ENCODE measurements around the gene ACP5. TPM values are rescaled to one million over a fixed set of nuclear protein-coding genes. Genes with fewer than 3 reads are reported as not detected.
"Not testable (repeated sequence)": the region's sequence is repeated elsewhere in the genome, so short reads cannot be mapped to it uniquely, and the experiment has no call there.

The ACP5 gene
- total RNA-seq (1 to 10 TPM; 5.7 TPM), polyA plus RNA-seq (11.8 TPM)

DNA sequence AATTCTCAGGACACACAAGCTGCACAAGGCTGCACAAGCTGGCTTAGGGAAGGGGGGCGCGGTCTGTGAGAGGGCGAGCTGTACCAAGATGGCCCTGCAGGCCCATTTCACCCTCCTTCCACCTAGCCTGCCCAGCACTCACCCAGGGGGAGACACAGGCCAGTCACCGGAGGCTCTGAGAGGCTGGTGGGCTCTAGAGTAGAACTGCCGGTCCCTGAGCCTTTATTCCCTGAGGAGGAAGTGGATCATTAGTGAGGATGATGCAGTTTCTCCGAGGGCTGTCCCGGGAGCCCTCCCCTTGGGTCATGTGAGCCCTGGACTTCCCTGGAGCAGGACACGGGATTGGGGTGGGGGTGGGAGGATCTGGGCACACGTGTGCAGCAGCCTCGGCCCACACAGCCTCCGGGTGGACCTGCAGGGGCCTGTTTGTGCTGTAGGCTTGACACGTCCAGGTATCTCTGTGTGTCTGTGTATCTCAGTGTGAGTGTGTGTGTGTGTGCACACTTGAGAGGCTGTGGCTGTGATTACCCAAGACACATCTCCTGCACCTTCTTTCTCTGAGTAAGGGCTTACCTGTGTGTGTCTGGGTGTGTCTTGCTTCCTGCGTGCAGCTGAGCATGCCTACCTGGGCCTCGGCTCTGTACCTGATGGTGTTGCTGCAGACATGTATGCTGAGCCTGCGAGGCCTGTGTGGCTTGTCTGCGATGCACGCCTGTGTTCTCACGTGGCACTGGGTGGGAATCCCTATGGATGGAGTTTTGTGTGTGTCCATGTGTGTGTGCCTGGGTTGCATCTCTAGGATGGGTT is at the start of gene ACP5:
ACP5 (minus strand) TSS at position 195 of the 807 bp plus-strand sequence. CDS start 328 bp downstream, outside the sequence.
- H3K27me3 ChIP-seq (ENCODE audit: insufficient read depth, low read length, poor library complexity, severe bottlenecking): no peaks in the 10 kb centered on the region
- Mint-ChIP-seq H3K36me3 (peaks cover 0 to 18% (median 1%) of the 10 kb centered on the region in 3 donors), H3K4me3 (peak within 1 kb of the TSS; percentile 79 to 89 (median 82)), H3K27ac (peak within 1 kb of the TSS; percentile 50 to 93 (median 76)), H3K9me3 (no peaks in the 10 kb centered on the region), H3K4me1 (peaks cover 18 to 46% (median 22%) of the 10 kb centered on the region in 3 donors), H3K27me3 (no peaks in the 10 kb centered on the region)
- ChIA-PET POLR2A (interaction anchor here (0.5 kb wide), 1 partner anchor 77 kb away, joined by 7 read pairs; no protein-coding TSS in a partner anchor), CTCF (interaction anchor here (2.7 kb wide), 1 partner anchor 18 kb away, joined by 11 read pairs; the partner anchor contains the start of gene ELOF1)
- H3K36me3 ChIP-seq (ENCODE audit: insufficient read depth, low read length): no peaks in the 10 kb centered on the region
- H3K27ac ChIP-seq (ENCODE audit: low read depth, low read length): peak within 1 kb of the TSS; percentile 35
- DNase-seq: peak in 1 of 5 donors; percentile 23
- peaks cover 47% of the 10 kb centered on the region for H3K4me1 ChIP-seq (ENCODE audit: insufficient read depth, low read length)
- no peaks in the 10 kb centered on the region for H3K9me3 ChIP-seq (ENCODE audit: low read length)
- peak within 1 kb of the TSS; percentile 57 for H3K4me3 ChIP-seq (ENCODE audit: low read length)

DNA sequence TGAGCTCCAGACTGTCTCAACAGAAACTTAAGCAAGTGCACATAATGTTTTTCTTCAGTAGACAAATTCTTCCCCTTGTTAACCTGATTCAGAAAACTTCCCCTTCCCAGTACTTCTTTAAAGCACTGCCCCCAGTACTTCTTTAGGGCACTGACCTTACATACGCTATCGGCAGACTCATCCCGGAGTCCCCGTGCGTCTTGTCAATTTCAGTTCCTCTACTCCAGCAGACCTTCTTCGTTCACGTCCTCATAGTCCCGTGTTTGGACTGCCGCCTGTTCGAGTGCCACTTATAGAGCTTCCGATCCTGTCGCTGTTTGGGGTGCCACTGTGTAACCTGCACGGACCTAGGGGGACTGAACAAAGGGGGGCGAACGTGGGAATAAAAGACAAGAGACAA is 48.8 kb upstream of the ACP5 start:
- Mint-ChIP-seq H3K4me1 (peaks cover 7 to 11% (median 8%) of the 10 kb centered on the region in 3 donors), H3K36me3 (peaks cover 0 to 10% (median 5%) of the 10 kb centered on the region in 3 donors), H3K27me3 (peaks cover 16 to 34% of the 10 kb centered on the region in 2 donors), H3K9me3 (peaks cover 0 to 22% (median 11%) of the 10 kb centered on the region in 5 donors), H3K27ac (peak overlapping the region in 1 of 8 donors; percentile 1), H3K4me3 (peak overlapping the region in 1 of 7 donors; percentile 36)
- Histone ChIP-seq H3K27me3 (ENCODE audit: insufficient read depth, low read length, poor library complexity, severe bottlenecking) (no peaks in the 10 kb centered on the region), H3K4me3 (ENCODE audit: low read length) (no peak overlapping the region), H3K27ac (ENCODE audit: low read depth, low read length) (no peak overlapping the region), H3K9me3 (ENCODE audit: low read length) (no peaks in the 10 kb centered on the region), H3K4me1 (ENCODE audit: insufficient read depth, low read length) (no peaks in the 10 kb centered on the region), H3K36me3 (ENCODE audit: insufficient read depth, low read length) (no peaks in the 10 kb centered on the region)
- no peak for DNase-seq
- ChIA-PET POLR2A (no interaction called here), CTCF (no interaction called here)

DNA sequence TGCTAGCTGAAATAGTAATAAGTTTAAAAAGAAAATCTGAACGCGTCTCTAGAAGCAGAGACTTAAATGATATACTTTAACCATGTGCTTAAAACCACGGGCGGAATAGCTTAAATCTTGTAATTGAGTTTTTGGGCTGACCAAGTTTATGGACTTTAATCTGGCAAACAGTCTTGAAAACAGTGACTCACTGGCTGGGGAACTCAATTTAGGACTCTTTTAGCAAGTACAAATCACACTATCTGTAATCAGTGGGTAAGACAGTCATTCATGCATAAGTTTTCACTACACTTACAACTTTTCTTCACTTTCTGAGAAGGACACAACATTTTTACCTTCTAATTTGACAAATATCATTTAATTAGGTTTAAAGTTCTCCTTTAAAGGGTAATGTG is 46.6 kb upstream of the ACP5 start:
- H3K36me3 ChIP-seq (ENCODE audit: insufficient read depth, low read length): no peaks in the 10 kb centered on the region
- Mint-ChIP-seq H3K9me3 (peaks cover 0 to 31% (median 12%) of the 10 kb centered on the region in 5 donors), H3K4me1 (peaks cover 7 to 11% (median 8%) of the 10 kb centered on the region in 3 donors), H3K27ac (no peak overlapping the region), H3K36me3 (peaks cover 12 to 30% (median 26%) of the 10 kb centered on the region in 3 donors), H3K27me3 (peaks cover 13 to 23% of the 10 kb centered on the region in 2 donors), H3K4me3 (peak overlapping the region in 2 of 7 donors; percentile 19 to 60)
- H3K4me1 ChIP-seq (ENCODE audit: insufficient read depth, low read length): no peaks in the 10 kb centered on the region
- CTCF ChIA-PET: interaction anchor here (1.3 to 1.5 kb wide), 2 partner anchors 11 to 243 kb away, joined by 3 to 4 read pairs; no protein-coding TSS in a partner anchor
- H3K27me3 ChIP-seq (ENCODE audit: insufficient read depth, low read length, poor library complexity, severe bottlenecking): no peaks in the 10 kb centered on the region
- H3K4me3 ChIP-seq (ENCODE audit: low read length): no peak overlapping the region
- no peak overlapping the region for H3K27ac ChIP-seq (ENCODE audit: low read depth, low read length)
- POLR2A ChIA-PET: interaction anchor here (0.6 kb wide), 1 partner anchor 14 kb away, joined by 3 read pairs; no protein-coding TSS in a partner anchor
- DNase-seq: no peak
- peaks cover 6% of the 10 kb centered on the region for H3K9me3 ChIP-seq (ENCODE audit: low read length)

DNA sequence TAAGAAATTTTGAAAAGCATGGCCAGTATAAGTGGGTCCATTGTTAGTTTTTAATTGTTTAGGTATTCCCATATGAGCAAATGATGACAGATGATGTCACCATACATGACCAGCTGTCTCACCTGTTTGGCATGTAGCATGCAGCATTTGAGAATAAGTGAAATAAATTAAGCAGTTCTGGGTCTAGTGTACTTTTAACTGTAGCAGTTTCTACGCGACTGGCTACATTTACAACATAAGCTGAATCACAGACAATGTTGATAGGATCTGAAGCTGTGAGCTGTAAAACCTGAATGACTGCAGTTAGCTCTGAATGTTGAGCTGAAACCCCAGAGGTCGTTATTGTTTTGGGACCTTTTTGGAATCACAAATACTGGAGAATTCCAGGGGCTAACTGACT is 45.0 kb upstream of the ACP5 start:
- POLR2A ChIA-PET; H3K36me3 ChIP-seq (ENCODE audit: insufficient read depth, low read length); H3K4me1 ChIP-seq (ENCODE audit: insufficient read depth, low read length); H3K27ac ChIP-seq (ENCODE audit: low read depth, low read length); H3K27me3 ChIP-seq (ENCODE audit: insufficient read depth, low read length, poor library complexity, severe bottlenecking); H3K27ac Mint-ChIP-seq; H3K4me3 ChIP-seq (ENCODE audit: low read length); DNase-seq; H3K4me3 Mint-ChIP-seq: not testable (repeated sequence)
- H3K9me3 ChIP-seq (ENCODE audit: low read length): peaks cover 21% of the 10 kb centered on the region
- CTCF ChIA-PET: interaction anchor here (0.6 kb wide), 1 partner anchor 55 kb away, joined by 3 read pairs; no protein-coding TSS in a partner anchor
- Mint-ChIP-seq H3K27me3 (peaks cover 13 to 21% of the 10 kb centered on the region in 2 donors), H3K9me3 (peaks cover 0 to 47% (median 27%) of the 10 kb centered on the region in 5 donors), H3K4me1 (peaks cover 7 to 11% (median 8%) of the 10 kb centered on the region in 3 donors), H3K36me3 (peaks cover 12 to 47% (median 43%) of the 10 kb centered on the region in 3 donors)

DNA sequence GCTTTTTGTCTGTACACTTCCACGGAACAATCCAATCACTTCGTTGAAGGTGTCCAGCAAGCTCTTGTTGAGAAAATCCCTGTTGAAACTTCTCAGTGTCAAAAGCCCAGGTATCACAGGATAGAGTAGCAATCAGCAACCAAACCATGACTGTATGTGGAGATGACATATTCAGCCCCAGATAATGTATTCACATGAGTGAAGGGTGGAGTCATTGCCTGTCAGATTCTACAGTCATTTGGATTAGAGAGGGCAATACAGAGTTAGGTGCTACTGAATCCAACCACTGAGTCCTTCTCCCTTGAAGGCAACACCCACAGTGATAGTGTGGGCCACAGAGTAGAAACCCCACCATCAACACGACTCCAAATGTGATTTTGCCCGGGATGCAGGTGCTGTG is 43.1 kb upstream of the ACP5 start:
- Histone ChIP-seq H3K36me3 (ENCODE audit: insufficient read depth, low read length) (peaks cover 19% of the 10 kb centered on the region), H3K27me3 (ENCODE audit: insufficient read depth, low read length, poor library complexity, severe bottlenecking) (no peaks in the 10 kb centered on the region), H3K27ac (ENCODE audit: low read depth, low read length) (no peak overlapping the region), H3K4me1 (ENCODE audit: insufficient read depth, low read length) (no peaks in the 10 kb centered on the region), H3K4me3 (ENCODE audit: low read length) (no peak overlapping the region), H3K9me3 (ENCODE audit: low read length) (peaks cover 29% of the 10 kb centered on the region)
- ChIA-PET POLR2A (no interaction called here), CTCF (no interaction called here)
- Mint-ChIP-seq H3K4me3 (no peak overlapping the region), H3K4me1 (peaks cover 6 to 11% (median 8%) of the 10 kb centered on the region in 3 donors), H3K27ac (no peak overlapping the region), H3K36me3 (peaks cover 21 to 61% (median 59%) of the 10 kb centered on the region in 3 donors), H3K9me3 (peaks cover 6 to 56% (median 42%) of the 10 kb centered on the region in 5 donors), H3K27me3 (peaks cover 10 to 12% of the 10 kb centered on the region in 2 donors)
- DNase-seq: no peak

DNA sequence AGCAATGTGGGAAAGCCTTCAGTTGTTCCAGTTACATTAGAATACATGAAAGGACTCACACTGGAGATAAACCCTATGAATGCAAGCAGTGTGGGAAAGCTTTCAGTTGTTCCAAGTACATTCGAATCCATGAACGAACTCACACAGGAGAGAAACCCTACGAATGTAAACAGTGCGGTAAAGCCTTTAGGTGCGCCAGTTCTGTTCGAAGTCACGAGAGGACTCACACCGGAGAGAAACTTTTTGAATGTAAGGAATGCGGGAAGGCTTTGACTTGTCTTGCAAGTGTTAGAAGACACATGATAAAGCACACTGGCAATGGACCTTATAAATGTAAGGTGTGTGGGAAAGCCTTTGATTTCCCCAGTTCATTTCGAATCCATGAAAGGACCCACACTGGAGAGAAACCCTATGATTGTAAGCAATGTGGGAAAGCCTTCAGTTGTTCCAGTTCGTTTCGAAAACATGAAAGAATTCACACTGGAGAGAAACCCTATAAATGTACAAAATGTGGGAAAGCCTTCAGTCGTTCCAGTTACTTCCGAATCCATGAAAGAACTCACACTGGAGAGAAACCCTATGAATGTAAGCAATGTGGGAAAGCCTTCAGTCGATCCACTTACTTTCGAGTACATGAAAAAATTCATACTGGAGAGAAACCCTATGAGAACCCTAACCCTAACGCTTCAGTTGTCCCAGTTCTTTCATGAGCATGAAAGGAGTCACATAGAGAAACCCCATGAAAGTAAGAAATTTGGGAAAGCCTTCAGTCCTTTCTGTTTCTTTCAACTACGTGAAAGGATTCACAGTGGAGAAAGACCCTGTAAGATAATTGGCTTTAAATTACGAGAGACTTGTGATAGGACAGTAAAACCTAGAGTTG is 40.0 kb upstream of the ACP5 start:
- POLR2A ChIA-PET: no interaction called here
- Histone ChIP-seq H3K9me3 (ENCODE audit: low read length) (peaks cover 29% of the 10 kb centered on the region), H3K4me1 (ENCODE audit: insufficient read depth, low read length) (no peaks in the 10 kb centered on the region), H3K36me3 (ENCODE audit: insufficient read depth, low read length) (peaks cover 19% of the 10 kb centered on the region), H3K4me3 (ENCODE audit: low read length) (no peak overlapping the region), H3K27ac (ENCODE audit: low read depth, low read length) (no peak overlapping the region), H3K27me3 (ENCODE audit: insufficient read depth, low read length, poor library complexity, severe bottlenecking) (no peaks in the 10 kb centered on the region)
- H3K36me3 Mint-ChIP-seq: peaks cover 24 to 71% (median 65%) of the 10 kb centered on the region in 3 donors
- CTCF ChIA-PET: no interaction called here
- H3K4me3 Mint-ChIP-seq: no peak overlapping the region
- H3K27ac Mint-ChIP-seq: no peak overlapping the region
- no peak for DNase-seq
- peaks cover 6 to 53% (median 41%) of the 10 kb centered on the region in 5 donors for H3K9me3 Mint-ChIP-seq
- H3K27me3 Mint-ChIP-seq: no peaks in the 10 kb centered on the region
- H3K4me1 Mint-ChIP-seq: peaks cover 0 to 8% (median 5%) of the 10 kb centered on the region in 3 donors

DNA sequence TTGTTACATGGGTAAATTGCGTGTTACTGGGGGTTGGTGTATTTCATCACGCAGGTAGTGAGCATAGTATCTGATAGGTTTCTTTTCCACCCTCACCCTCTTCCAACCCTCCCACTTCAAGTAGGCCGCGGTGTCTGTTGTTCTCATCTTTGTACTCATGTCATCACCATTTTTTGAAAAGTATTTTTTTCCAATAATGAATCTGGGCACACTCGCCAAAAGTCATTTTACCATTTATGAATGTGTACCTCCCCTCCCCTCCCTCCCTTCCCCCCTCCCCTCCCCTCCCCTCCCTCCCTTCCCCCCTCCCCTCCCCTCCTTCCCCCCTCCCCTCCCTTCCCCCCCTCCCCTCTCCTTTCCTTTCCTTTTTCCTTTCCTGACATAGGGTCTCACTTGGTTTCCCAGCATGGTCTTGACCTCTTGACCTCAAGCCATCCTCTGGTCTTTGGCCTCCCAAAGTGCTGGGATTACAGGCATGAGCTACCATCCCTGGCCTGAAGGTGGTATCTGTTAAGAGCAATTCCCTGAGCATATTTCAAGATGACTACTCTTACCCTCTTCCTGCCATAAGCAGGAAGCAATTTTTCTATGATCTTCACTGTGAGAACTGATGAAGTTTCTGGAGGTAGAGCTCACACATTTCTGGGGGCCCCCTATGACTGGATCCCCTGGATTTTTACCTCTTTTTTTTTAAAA is 35.5 kb upstream of the ACP5 start:
- H3K4me3 ChIP-seq (ENCODE audit: low read length): no peak overlapping the region
- Mint-ChIP-seq H3K27ac (peak overlapping the region in 2 of 8 donors; percentile 6 to 55), H3K9me3 (peaks cover 6 to 21% (median 19%) of the 10 kb centered on the region in 5 donors), H3K4me1 (peaks cover 5 to 15% (median 7%) of the 10 kb centered on the region in 3 donors), H3K27me3 (no peaks in the 10 kb centered on the region), H3K36me3 (peaks cover 12 to 37% (median 35%) of the 10 kb centered on the region in 3 donors), H3K4me3 (no peak overlapping the region)
- H3K27ac ChIP-seq (ENCODE audit: low read depth, low read length): no peak overlapping the region
- peaks cover 14% of the 10 kb centered on the region for H3K9me3 ChIP-seq (ENCODE audit: low read length)
- H3K36me3 ChIP-seq (ENCODE audit: insufficient read depth, low read length): peaks cover 12% of the 10 kb centered on the region
- H3K4me1 ChIP-seq (ENCODE audit: insufficient read depth, low read length): no peaks in the 10 kb centered on the region
- CTCF ChIA-PET: interaction anchor here (0.9 kb wide), 1 partner anchor 12 kb away, joined by 4 read pairs; no protein-coding TSS in a partner anchor
- no peak for DNase-seq
- H3K27me3 ChIP-seq (ENCODE audit: insufficient read depth, low read length, poor library complexity, severe bottlenecking): no peaks in the 10 kb centered on the region
- POLR2A ChIA-PET: no interaction called here

All from CD8-positive, alpha-beta memory T cell (primary cell).